HEK293 (cell line): ENCODE measurements around the gene CCSER1.

ENCODE experiments used
- GLI4 ChIP-seq: fragments of 450-650 bp; formaldehyde crosslinking; IDR thresholded peaks from 2 replicates; pipeline ENCODE4 v1.5.1; 2016; ENCODE audit warnings: missing biosample characterization, missing genetic modification characterization
- REST ChIP-seq: fragments of 450-650 bp; formaldehyde crosslinking; IDR thresholded peaks from 2 replicates; pipeline ENCODE4 v1.5.1; 2016; ENCODE audit warnings: missing biosample characterization, missing genetic modification characterization
- ZEB2 ChIP-seq: fragments of 450-650 bp; formaldehyde crosslinking; IDR thresholded peaks from 2 replicates; pipeline ENCODE4 v1.5.1; 2016; ENCODE audit warnings: missing biosample characterization, missing genetic modification characterization
- ZNF10 ChIP-seq: fragments of 450-650 bp; formaldehyde crosslinking; IDR thresholded peaks from 2 replicates; pipeline ENCODE4 v1.5.1; 2017; ENCODE audit warnings: missing biosample characterization, missing genetic modification characterization
- ZNF16 ChIP-seq: fragments of 450-650 bp; formaldehyde crosslinking; IDR thresholded peaks from 2 replicates; pipeline ENCODE4 v1.5.1; 2016; ENCODE audit warnings: low read depth, missing biosample characterization, missing genetic modification characterization
- ZNF221 ChIP-seq: fragments of 450-650 bp; formaldehyde crosslinking; IDR thresholded peaks from 2 replicates; pipeline ENCODE4 v1.5.1; 2017; ENCODE audit warnings: missing biosample characterization, missing genetic modification characterization, borderline replicate concordance
- ZNF501 ChIP-seq: fragments of 450-650 bp; formaldehyde crosslinking; IDR thresholded peaks from 2 replicates; pipeline ENCODE4 v1.5.1; 2016; ENCODE audit warnings: missing biosample characterization, missing genetic modification characterization
- ZNF639 ChIP-seq: fragments of 450-650 bp; formaldehyde crosslinking; IDR thresholded peaks from 2 replicates; pipeline ENCODE4 v1.5.1; 2016; ENCODE audit warnings: missing biosample characterization, missing genetic modification characterization
- ZNF707 ChIP-seq: fragments of 450-650 bp; formaldehyde crosslinking; IDR thresholded peaks from 2 replicates; pipeline ENCODE4 v1.5.1; 2016; ENCODE audit warnings: missing biosample characterization, missing genetic modification characterization
- ZNF76 ChIP-seq: fragments of 450-650 bp; formaldehyde crosslinking; IDR thresholded peaks from 2 replicates; pipeline ENCODE4; 2016; ENCODE audit warnings: low read depth, missing biosample characterization, missing genetic modification characterization, borderline replicate concordance
- TF ChIP-seq, protein P1 (sequence below): fragments of 450-650 bp; formaldehyde crosslinking; IDR thresholded peaks from 2 replicates; pipeline ENCODE4 v1.5.1; 2016; ENCODE audit warnings: missing biosample characterization, missing genetic modification characterization
- TF ChIP-seq, protein P2 (sequence below): fragments of 450-650 bp; IDR thresholded peaks from 2 replicates; pipeline ENCODE4 v1.5.1; 2018; ENCODE audit warnings: missing biosample characterization, missing genetic modification characterization

- TF ChIP-seq, protein P1, sequence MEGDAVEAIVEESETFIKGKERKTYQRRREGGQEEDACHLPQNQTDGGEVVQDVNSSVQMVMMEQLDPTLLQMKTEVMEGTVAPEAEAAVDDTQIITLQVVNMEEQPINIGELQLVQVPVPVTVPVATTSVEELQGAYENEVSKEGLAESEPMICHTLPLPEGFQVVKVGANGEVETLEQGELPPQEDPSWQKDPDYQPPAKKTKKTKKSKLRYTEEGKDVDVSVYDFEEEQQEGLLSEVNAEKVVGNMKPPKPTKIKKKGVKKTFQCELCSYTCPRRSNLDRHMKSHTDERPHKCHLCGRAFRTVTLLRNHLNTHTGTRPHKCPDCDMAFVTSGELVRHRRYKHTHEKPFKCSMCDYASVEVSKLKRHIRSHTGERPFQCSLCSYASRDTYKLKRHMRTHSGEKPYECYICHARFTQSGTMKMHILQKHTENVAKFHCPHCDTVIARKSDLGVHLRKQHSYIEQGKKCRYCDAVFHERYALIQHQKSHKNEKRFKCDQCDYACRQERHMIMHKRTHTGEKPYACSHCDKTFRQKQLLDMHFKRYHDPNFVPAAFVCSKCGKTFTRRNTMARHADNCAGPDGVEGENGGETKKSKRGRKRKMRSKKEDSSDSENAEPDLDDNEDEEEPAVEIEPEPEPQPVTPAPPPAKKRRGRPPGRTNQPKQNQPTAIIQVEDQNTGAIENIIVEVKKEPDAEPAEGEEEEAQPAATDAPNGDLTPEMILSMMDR (tag by site-specific recombination): no peak
- TF ChIP-seq ZEB2 (tag by site-specific recombination): no peak
- no peak for TF ChIP-seq ZNF10
- TF ChIP-seq, protein P2, sequence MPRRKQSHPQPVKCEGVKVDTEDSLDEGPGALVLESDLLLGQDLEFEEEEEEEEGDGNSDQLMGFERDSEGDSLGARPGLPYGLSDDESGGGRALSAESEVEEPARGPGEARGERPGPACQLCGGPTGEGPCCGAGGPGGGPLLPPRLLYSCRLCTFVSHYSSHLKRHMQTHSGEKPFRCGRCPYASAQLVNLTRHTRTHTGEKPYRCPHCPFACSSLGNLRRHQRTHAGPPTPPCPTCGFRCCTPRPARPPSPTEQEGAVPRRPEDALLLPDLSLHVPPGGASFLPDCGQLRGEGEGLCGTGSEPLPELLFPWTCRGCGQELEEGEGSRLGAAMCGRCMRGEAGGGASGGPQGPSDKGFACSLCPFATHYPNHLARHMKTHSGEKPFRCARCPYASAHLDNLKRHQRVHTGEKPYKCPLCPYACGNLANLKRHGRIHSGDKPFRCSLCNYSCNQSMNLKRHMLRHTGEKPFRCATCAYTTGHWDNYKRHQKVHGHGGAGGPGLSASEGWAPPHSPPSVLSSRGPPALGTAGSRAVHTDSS: no peak
- TF ChIP-seq GLI4: no peak
- no peak for TF ChIP-seq ZNF221 (tag by site-specific recombination)
- no peak for TF ChIP-seq ZNF501 (tag by site-specific recombination)
- no peak for TF ChIP-seq ZNF76
- no peak for TF ChIP-seq ZNF16 (tag by site-specific recombination)
- no peak for TF ChIP-seq ZNF707
- no peak for TF ChIP-seq REST (tag by site-specific recombination)
- TF ChIP-seq ZNF639: no peak
Measured at GRCh38 chr4:90444904-90445303, 317.7 kb downstream of the CCSER1 start.
